GM21528 (cell line): ENCODE measurements around the gene OR2D3.
"Not testable (repeated sequence)": the region's sequence is repeated elsewhere in the genome, so short reads cannot be mapped to it uniquely, and the experiment has no call there.

ENCODE experiments used
- ATAC-seq: cut with Tn5 transposase; IDR thresholded peaks from one replicate; pipeline ENCODE4 v1.9.1; 2021; ENCODE audit warnings: mild to moderate bottlenecking, moderate library complexity; ENCODE audit not compliant: unreplicated experiment, low FRiP score

OR2D3 gene

DNA sequence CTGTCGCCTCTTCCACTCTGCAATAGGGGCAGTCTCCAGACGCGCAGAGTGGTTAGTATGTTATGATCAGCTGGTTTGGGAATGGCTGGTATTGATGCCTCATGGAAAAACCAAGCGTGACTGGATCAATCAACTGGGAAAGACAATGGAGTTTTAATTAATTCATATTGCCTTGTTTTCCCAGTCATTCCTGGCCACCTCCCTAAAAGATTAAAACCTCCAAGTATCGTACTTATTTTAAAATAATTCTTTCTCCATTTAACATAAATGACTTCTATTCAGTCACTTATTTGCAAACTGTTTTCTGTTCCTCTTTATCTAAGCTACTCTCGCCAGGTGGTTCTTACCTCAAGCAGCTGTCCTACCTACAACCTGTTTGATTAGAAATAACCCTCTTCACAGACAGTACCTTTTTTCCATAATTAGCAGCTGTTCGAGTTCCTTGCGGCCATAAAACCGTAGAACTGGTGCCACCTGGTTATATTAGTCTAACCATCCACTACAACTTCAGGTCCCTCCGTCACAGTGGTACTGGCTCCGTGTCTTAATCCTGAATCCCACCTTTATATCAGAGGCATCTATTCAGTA is 6.3 kb downstream of the OR2D3 start:
- peak; percentile 73 for ATAC-seq

DNA sequence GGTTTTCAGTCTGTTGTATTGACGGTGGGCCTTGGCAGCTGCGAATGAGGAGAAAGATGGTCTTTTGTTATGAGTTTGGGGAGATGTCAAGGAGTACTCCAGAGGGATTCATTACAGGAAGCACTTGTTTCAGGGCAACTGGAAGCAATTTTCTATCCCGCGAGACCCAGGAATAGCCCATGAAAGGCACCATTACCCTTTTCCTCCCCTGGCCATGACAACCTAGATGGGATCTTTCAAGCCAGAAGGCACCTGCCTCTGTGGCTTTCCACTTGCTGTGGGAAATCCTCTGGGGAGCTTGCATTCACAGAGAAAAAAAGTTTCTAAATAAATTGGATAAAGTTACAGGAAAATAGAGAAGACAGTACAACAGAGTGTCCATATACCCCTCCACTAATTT is 8.1 kb downstream of the OR2D3 start:
- no peak for ATAC-seq

DNA sequence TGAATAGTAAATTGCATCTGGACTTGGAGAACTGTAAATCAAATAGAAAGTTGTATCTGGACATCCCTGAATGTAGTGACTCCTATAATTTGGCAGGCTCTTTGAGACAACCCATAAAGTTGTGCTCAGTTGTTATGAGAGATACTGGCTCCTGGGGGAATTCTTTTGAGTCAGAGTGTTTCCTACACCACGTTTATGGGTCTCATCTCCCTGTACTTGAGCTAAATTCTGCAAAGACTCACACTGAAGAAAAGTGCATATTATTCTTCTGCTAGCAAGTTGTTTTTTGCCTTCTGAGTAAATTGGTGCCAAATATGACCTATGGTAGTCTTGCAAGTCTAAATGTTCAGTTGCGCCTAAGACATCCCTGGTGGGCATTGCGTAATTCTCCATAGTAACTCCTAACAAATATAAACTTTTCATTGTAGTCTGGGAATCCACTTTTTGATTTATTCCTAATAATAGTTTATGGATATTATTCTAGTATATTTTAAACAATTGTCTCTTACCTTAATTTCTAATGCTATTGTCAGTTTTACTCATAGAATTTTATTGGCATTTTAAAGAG is 10.4 kb downstream of the OR2D3 start:
- ATAC-seq: no peak

DNA sequence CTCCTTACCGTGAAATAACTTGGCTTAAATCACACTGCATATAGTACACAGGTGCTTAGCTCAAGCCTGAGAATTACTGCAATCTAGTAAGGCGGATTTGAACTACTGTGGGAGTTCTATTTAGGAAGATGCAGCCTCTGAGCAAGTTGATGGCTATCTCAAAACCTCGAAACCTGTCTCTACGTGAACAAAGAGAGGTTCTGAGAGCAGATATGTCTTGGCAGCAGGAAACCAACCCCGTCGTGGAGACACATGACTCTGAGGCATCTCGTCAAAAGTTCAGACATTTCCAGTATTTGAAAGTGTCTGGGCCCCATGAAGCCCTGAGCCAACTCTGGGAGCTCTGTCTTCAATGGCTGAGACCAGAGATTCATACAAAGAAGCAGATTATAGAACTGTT is 11.3 kb downstream of the OR2D3 start:
- ATAC-seq: no peak

DNA sequence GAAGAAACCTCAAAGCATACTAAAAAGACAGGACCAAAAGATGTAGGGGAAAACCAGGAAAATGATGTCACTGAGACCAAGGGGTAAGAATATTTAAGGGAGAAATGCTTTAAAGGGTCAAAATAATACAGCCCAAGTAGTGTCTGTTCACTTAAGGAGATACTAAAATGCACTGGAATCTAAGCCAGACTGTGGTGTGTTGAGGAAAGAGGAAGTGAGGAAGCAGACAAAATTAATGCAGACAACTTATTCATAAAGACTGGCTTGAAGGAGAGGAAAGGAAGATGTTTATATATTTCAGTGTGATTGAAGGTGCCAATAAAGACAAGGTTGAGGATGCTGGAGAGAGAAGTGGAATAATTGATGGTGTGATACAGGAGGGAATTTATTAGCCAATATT is 21.2 kb downstream of the OR2D3 start:
- ATAC-seq: no peak

DNA sequence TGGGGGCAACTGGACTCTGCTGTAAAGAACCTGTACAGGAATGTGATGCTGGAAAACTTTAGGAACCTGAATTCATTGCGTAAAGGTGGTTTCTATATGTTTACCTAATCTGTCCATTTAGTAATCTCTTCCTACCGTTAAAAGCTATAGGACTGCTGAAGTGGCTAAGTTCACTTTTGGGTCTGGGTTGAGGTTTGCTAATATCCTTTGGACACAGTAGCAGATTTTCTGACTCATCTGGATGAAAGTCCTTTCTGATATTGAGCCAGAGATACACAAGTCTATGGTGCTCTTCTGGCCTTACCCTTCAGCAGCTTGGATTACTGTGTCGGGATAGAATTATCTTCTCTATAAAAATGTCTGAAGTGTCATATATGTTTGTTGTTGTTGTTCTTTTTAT is 22.3 kb downstream of the OR2D3 start:
- no peak for ATAC-seq

DNA sequence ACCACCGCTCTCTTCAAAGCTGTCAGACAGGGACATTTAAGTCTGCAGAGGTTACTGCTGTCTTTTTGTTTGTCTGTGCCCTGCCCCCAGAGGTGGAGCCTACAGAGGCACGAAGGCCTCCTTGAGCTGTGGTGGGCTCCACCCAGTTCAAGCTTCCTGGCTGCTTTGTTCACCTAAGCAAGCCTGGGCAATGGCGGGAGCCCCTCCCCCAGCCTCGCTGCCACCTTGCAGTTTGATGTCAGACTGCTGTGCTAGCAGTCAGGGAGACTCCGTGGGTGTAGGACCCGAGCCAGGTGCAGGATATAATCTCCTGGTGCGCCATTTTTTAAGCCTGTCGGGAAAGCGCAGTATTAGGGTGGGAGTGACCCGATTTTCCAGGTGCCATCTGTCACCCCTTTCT is 33.4 kb downstream of the OR2D3 start:
- not testable (repeated sequence) for ATAC-seq

DNA sequence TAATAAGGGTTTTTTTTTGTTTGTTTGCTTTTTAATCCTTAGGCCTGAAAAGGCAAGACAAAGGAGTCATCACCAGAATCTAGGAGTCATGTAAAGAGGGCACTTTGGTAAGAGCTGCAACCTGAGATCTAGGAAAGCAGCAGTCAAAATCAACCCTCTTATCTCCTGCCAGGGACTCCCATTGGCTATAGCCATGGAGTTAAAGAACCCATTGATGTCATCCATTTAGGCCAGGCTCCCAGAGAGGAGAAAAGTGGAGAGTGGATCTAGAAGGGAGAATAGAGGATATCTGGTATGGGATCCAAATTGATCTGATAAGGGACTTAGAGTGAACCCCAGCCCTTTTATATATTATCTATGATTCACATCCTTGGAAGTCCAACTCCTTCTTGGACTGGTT is 41.3 kb downstream of the OR2D3 start:
- no peak for ATAC-seq

DNA sequence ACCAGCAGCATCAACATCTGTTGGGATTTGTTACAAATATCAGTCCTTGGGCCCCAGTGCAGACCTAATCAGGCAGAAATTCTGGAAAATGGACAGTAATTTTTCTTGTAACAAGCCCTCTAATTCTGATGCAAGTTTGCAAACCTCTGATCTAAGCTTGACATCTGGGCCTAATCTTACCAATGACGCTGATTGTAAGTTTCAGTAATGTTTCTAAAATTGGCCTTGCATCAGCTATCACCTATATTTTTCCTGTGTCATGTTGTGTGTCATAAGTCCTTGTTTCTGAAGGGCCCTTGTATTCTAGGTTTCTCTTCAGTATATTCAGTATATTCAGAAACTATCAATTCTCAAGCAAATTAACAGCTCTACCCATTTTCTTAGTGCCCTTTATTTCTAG is 41.9 kb downstream of the OR2D3 start:
- ATAC-seq: no peak

DNA sequence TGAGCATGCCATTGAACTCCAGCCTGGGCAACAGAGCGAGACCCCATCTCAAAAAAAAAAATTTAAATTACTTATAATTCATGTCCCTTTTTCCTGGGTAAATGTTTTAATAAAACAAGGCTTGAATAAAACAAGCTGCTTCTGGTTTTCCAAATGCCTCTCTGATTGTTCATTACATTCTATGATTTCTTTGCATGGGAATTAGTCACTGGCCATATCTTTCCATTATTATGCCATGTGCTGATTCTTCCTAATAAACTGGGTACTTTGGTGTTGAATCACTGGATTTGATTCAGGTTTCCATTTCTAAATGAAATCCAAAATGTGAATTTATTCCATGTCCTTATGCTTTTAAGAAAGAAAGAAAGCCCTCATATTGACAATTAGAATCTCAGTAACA is 48.0 kb downstream of the OR2D3 start:
- no peak for ATAC-seq

DNA sequence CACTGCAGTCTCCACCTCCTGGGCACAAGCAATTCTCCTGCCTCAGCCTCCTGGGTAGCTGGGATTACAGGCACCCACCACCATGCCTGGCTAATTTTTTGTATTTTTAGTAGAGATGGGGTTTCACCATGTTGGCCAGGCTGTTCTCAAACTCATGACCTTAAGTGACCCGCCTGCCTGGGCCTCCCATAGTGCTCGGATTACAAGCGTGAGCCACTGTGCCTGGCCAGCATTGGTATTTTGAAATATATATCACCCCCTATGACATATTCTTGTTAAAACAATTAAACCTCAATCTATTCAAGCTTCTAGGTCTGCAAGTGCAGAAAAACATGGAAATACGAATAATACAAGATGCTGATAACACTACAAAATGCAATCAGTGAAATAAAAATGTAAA is 49.1 kb downstream of the OR2D3 start:
- not testable (repeated sequence) for ATAC-seq
